Measurements from ENCODE around the gene PAFAH1B2.

Gene PAFAH1B2

DNA sequence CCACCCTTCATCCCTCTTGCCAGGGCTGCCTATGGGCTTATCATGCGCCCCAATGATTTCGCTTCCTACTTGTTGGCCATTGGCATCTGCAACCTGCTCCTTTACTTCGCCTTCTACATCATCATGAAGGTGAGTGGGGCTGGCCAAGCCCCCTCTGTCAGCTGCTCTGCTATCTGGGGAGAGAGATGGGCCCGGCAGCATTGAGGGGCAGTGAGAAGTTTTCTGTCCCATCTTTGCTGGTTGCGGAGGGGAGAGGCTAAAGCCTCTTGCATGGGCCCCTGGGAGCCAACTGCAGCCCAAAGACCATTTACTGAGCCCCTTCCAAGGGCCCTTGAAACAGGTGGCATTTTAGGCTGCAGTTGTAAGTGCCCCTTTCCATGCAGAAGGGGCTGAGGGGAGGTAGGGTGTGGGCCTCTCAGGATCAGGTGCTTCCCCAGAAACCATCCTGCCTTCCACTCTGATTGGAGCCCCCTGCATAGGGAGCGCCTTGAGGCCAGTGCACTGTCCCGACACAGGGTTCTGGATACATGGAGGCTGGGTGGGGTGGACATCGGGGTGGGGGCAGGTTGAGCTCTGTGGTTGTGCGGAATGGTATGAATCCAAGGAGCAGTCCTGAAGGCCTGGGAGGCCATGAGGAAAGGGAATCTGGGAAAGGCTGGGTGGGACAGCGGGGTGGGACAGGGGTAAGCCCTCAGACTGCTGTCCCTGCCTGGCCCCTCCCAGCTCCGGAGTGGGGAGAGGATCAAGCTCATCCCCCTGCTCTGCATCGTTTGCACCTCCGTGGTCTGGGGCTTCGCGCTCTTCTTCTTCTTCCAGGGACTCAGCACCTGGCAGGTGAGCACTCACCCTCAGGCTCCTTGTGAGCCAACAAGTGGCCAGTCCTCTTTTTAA lies 49.3 kb downstream of the PAFAH1B2 start:
- Histone ChIP-seq H3K27me3 (ENCODE audit: low read depth) (no peaks in the 10 kb centered on the region), H3K36me3 (replicated peaks) (no peaks in the 10 kb centered on the region; the same call in 1 of the 2 replicates), H3K4me1 (no peaks in the 10 kb centered on the region), H3K4me3 (no peak overlapping the region), H3K9me3 (no peaks in the 10 kb centered on the region)
- DNase-seq (ENCODE audit: low spot score in 2 of 2) = no peak
- in situ Hi-C loops (cut with MboI; ENCODE audit: low sequenced_read_pairs) = no loop called here

DNA sequence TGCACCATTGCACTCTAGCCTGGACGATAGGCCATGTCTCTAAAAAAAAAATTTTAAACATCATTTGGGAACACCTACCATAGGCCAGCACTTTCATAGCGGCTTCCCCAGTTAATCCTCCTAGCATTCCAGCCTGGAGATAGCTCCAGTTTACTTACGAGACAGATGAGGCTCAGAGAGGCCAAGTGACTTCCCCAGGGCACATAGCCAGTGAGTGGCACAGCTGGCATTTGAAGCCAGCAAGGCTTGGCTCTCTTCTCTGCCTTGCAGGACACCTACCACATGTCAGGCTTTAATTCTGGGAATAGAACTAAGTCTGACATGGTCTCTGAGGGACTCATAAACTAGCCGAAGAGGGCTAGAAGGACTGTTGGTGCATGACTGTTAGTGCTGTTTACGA lies 50.2 kb downstream of the PAFAH1B2 start:
- no peaks in the 10 kb centered on the region; the same call in 1 of the 2 replicates for H3K36me3 ChIP-seq (replicated peaks)

DNA sequence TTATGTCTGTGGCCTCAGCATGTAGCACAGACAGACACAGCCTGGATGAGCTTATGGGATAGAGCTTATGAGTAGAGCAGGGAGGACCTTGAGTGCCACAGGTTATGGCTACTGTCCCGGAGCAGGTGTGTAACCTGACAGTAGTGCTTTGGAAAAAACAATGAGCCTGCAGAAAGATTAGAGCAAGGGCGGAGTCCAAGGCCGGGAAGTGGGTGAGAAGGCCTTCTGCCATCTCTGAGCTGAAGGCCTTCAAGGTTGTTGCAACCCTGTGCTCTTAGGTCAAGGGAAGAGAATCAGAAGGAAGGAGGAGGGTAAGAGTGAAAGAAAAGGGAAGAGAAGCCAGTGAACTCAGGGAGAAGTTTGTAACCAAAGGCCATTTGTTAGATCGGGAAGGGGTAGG lies 51.2 kb downstream of the PAFAH1B2 start:
- H3K4me1 ChIP-seq = no peaks in the 10 kb centered on the region
- in situ Hi-C loops (cut with MboI; ENCODE audit: low sequenced_read_pairs) = no loop called here

More for the DNA sequence above, 50.2 kb downstream of the PAFAH1B2 start:
- Histone ChIP-seq H3K4me1 (no peaks in the 10 kb centered on the region), H3K4me3 (no peak overlapping the region), H3K9me3 (no peaks in the 10 kb centered on the region), H3K27me3 (ENCODE audit: low read depth) (no peaks in the 10 kb centered on the region)
- in situ Hi-C loops (cut with MboI; ENCODE audit: low sequenced_read_pairs) = no loop called here
- no peak for DNase-seq (ENCODE audit: low spot score in 2 of 2)

DNA sequence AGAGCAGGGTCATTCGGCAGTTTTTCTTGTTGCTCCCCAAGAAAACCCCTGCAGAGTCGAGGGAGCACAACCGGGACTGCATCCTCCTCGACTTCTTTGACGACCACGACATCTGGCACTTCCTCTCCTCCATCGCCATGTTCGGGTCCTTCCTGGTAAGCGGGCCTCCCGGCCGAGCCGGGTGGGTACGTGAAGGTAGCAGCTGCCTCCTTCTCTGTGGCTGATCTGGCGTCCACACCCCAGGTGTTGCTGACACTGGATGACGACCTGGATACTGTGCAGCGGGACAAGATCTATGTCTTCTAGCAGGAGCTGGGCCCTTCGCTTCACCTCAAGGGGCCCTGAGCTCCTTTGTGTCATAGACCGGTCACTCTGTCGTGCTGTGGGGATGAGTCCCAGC lies 51.7 kb downstream of the PAFAH1B2 start:
- Histone ChIP-seq H3K27me3 (ENCODE audit: low read depth) (no peaks in the 10 kb centered on the region), H3K4me1 (no peaks in the 10 kb centered on the region), H3K4me3 (no peak overlapping the region), H3K36me3 (replicated peaks) (no peaks in the 10 kb centered on the region; the same call in 1 of the 2 replicates), H3K9me3 (no peaks in the 10 kb centered on the region)
- in situ Hi-C loops (cut with MboI; ENCODE audit: low sequenced_read_pairs) = no loop called here
- no peak for DNase-seq (ENCODE audit: low spot score in 2 of 2)

More for the DNA sequence above, 51.2 kb downstream of the PAFAH1B2 start:
- no peaks in the 10 kb centered on the region; the same call in 1 of the 2 replicates for H3K36me3 ChIP-seq (replicated peaks)
- DNase-seq (ENCODE audit: low spot score in 2 of 2) = no peak
- no peaks in the 10 kb centered on the region for H3K27me3 ChIP-seq (ENCODE audit: low read depth)
- no peaks in the 10 kb centered on the region for H3K9me3 ChIP-seq
- no peak overlapping the region for H3K4me3 ChIP-seq

- DNase-seq (ENCODE audit: low spot score in 2 of 2) = no peak
- no peaks in the 10 kb centered on the region; the same call in 1 of the 2 replicates for H3K36me3 ChIP-seq (replicated peaks)
- no peaks in the 10 kb centered on the region for H3K4me1 ChIP-seq
- no peaks in the 10 kb centered on the region for H3K27me3 ChIP-seq (ENCODE audit: low read depth)
- in situ Hi-C loops (cut with MboI; ENCODE audit: low sequenced_read_pairs) = no loop called here
- no peak overlapping the region for H3K4me3 ChIP-seq
- H3K9me3 ChIP-seq = no peaks in the 10 kb centered on the region
Observed at GRCh38 chr11:117197006-117197405, 52.9 kb downstream of the PAFAH1B2 start.

DNA sequence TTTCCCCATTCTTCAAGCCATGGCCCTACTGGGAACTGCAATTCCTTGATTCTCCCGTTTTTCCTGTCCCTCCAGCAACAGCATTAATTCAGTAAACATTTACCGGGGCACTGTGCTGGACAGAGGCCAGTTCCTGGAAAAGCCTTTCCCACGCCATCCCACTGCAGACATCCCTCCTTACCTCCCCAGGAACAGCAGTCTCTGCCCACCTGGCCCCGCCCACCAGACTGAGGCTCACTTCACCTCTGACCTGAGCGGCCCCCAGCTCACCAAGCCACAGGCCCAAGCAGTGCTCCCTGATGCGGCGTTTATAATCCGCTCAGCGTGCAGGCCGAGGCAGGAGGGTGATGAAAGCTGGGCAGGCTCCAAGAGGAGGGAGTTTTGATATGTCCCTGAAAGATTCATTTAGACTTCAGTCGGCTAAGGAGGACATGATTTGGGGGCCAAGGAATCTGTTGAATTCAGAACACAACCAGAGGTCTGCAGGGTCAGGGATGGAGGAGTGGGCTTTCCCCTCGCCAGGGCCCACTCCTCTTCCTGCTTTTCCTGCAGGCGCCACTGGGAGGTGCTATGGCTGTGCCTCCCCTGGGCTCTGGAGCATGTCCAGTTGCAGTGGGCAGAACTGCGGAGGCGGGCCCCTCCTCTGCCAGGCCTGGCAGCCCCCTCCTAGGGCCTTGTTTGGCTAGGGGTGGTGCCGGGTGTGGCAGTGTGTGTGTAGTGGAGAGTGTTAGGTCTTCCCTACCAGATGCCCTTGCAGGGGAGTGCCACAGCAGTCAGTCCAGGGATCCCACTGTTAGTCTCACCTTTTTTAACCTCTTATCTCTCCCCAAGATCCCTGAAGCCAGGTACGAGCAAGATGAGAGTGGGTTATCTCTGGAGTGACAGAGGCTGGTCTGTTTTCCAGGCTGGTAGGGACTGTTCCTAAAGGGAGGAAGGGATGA lies 53.7 kb downstream of the PAFAH1B2 start:
- Histone ChIP-seq H3K4me1 (no peaks in the 10 kb centered on the region), H3K4me3 (no peak overlapping the region), H3K9me3 (no peaks in the 10 kb centered on the region), H3K27me3 (ENCODE audit: low read depth) (no peaks in the 10 kb centered on the region), H3K36me3 (replicated peaks) (no peaks in the 10 kb centered on the region; the same call in 1 of the 2 replicates)
- peak in 1 of 2 experiments; percentile 46 for DNase-seq (ENCODE audit: low spot score in 2 of 2)
- in situ Hi-C loops (cut with MboI; ENCODE audit: low sequenced_read_pairs) = no loop called here

GRCh38 chr11:117198613-117199012 lies 54.5 kb downstream of the PAFAH1B2 start:
- no peaks in the 10 kb centered on the region for H3K27me3 ChIP-seq (ENCODE audit: low read depth)
- H3K4me3 ChIP-seq = no peak overlapping the region
- H3K36me3 ChIP-seq (replicated peaks) = no peaks in the 10 kb centered on the region
- in situ Hi-C loops (cut with MboI; ENCODE audit: low sequenced_read_pairs) = no loop called here
- DNase-seq (ENCODE audit: low spot score in 2 of 2) = no peak
- no peaks in the 10 kb centered on the region for H3K4me1 ChIP-seq
- H3K9me3 ChIP-seq = no peaks in the 10 kb centered on the region

- in situ Hi-C loops (cut with MboI; ENCODE audit: low sequenced_read_pairs) = no loop called here
- no peak within 1 kb of the TSS for H3K4me3 ChIP-seq
- H3K4me1 ChIP-seq = no peaks in the 10 kb centered on the region
- no peaks in the 10 kb centered on the region for H3K27me3 ChIP-seq (ENCODE audit: low read depth)
- H3K36me3 ChIP-seq (replicated peaks) = no peaks in the 10 kb centered on the region
- H3K9me3 ChIP-seq = no peaks in the 10 kb centered on the region
- DNase-seq (ENCODE audit: low spot score in 2 of 2) = no peak
Observed at GRCh38 chr11:117199053-117199915, 55.2 kb downstream of the PAFAH1B2 start, which contains the start of gene TAGLN. TAGLN (plus strand) TSS chr11:117199370; CDS start chr11:117203014, 3,644 bp downstream.

- no peak for DNase-seq (ENCODE audit: low spot score in 2 of 2)
- 0 out of 2 replicates have a peak, but pooled peaks cover 2% of the 10 kb centered on the region for H3K36me3 ChIP-seq (replicated peaks)
- in situ Hi-C loops (cut with MboI; ENCODE audit: low sequenced_read_pairs) = no loop called here
Observed at GRCh38 chr11:117199916-117200812, 56.1 kb downstream of the PAFAH1B2 start.

DNA sequence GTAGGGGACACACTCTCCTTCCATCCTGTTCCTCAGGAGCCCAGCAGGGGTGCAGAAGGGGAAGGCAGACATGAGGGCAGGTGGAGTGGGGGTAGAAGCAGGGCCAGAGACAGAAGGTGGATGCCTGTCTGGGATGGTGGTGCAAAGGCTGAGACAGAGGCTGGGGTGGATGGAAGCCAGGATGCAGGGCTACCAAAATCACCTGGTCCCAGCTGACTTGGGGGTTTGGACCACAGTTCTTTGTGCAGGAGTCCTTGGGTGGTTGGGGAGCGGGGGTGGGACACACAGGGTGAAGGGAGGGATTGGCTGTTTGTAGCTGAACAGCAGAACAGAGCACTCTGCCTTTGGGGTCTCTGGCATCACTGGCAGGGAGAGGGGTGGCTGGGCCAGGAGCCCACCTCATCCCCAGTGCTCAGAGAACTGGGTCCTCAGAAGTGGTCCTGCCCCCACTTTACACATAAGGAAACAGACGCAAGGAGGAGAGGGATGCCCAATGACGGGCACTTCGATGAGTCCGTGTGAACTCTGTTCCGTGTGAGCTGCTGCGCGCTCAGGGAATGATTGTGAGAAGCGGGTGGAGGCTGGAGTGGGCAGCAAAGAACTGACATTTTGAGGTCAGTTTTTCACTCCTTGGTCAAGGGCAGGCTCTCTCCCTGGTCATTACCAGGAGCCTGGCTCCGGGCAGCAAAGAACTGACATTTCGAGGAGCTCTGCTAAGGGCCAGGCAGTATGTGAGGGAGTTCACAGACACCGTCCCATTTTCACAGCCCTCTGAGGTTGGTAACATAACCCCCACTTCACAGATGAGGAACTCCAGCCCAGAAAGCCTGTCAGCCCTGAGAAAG lies 56.9 kb downstream of the PAFAH1B2 start:
- H3K4me3 ChIP-seq = no peak overlapping the region

More at GRCh38 chr11:117199916-117200812, 56.1 kb downstream of the PAFAH1B2 start:
- Histone ChIP-seq H3K4me1 (no peaks in the 10 kb centered on the region), H3K9me3 (no peaks in the 10 kb centered on the region), H3K4me3 (no peak overlapping the region), H3K27me3 (ENCODE audit: low read depth) (no peaks in the 10 kb centered on the region)

GRCh38 chr11:117201658-117202305 lies 57.7 kb downstream of the PAFAH1B2 start:
- no peak for DNase-seq (ENCODE audit: low spot score in 2 of 2)
- Histone ChIP-seq H3K4me3 (no peak overlapping the region), H3K36me3 (replicated peaks) (0 out of 2 replicates have a peak, but pooled peaks cover 3% of the 10 kb centered on the region), H3K4me1 (no peaks in the 10 kb centered on the region), H3K27me3 (ENCODE audit: low read depth) (no peaks in the 10 kb centered on the region), H3K9me3 (no peaks in the 10 kb centered on the region)
- in situ Hi-C loops (cut with MboI; ENCODE audit: low sequenced_read_pairs) = no loop called here

More for the DNA sequence above, 56.9 kb downstream of the PAFAH1B2 start:
- Histone ChIP-seq H3K36me3 (replicated peaks) (0 out of 2 replicates have a peak, but pooled peaks cover 3% of the 10 kb centered on the region), H3K4me1 (no peaks in the 10 kb centered on the region), H3K9me3 (no peaks in the 10 kb centered on the region), H3K27me3 (ENCODE audit: low read depth) (no peaks in the 10 kb centered on the region)
- in situ Hi-C loops (cut with MboI; ENCODE audit: low sequenced_read_pairs) = no loop called here
- DNase-seq (ENCODE audit: low spot score in 2 of 2) = no peak

Measured in HAP-1 (cell line).